ENCODE measurements around the gene POFUT1. TPM values are rescaled to one million over a fixed set of nuclear protein-coding genes. Genes with fewer than 3 reads are reported as not detected.

POFUT1 gene
- polyA plus RNA-seq, 3 donors: 10.9 to 22.8 (median 11.8) TPM

DNA sequence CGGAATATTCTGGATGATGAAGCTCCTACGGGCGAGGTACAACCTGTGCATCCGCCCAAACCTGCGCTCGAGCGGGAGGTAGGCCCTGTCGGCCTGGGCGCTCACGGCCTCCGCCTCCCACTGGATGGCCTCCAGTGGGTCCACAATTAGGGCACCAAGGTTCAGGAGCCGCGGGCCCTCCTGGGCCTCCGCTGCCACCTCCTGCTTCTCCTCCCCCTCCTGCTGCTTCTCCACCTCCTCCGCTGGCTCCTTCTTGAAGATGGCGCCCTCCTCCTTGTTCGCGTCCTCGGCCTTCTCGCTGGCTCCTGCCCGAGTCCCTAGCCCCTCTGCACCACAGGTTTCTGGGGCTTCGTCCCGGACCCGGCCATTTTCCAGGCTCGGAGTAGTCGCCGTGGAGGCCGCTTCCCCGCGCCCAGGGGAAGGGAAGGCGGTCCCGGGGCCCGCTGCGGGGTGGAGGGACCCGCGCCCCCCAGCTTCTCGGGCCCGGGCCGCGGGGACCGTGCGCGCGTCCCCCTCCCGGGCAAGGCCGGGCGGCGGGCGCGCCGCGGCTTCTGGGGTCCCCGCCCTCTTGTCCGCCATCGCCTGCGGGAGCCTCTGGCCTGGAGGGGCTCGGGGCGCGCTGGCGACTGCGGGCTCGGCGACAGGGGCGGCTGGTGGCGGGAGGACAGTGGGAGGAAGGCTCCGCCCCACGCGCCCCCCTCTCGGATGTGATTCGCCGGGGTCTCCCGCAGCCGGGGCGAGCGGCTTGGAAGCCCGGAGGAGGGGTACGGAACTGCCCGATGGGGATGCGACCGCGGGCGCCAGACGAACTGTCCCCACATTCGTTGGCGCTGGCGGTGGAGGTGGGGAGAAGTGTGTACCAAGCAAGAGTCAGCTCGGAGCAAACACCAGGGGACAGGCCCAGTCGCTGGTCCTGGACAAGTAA is 17.7 kb upstream of the POFUT1 start:
- intact Hi-C loops (cut with micrococcal nuclease): no loop called here
- H3K36me3 Mint-ChIP-seq: peaks cover 33 to 35% of the 10 kb centered on the region in 2 donors
- peaks cover 4 to 6% (median 6%) of the 10 kb centered on the region in 3 donors for H3K27me3 Mint-ChIP-seq (ENCODE audit: low read depth in 3 of 3)
- H2AFZ ChIP-seq (ENCODE audit: insufficient read depth, low read depth, low read length, poor library complexity, severe bottlenecking): peak overlapping the region; percentile 78
- no peaks in the 10 kb centered on the region for H3K27me3 ChIP-seq (ENCODE audit: control insufficient read depth in 2 of 2, insufficient read depth in 2 of 2, low read length in 2 of 2)
- TF ChIP-seq, protein P1, sequence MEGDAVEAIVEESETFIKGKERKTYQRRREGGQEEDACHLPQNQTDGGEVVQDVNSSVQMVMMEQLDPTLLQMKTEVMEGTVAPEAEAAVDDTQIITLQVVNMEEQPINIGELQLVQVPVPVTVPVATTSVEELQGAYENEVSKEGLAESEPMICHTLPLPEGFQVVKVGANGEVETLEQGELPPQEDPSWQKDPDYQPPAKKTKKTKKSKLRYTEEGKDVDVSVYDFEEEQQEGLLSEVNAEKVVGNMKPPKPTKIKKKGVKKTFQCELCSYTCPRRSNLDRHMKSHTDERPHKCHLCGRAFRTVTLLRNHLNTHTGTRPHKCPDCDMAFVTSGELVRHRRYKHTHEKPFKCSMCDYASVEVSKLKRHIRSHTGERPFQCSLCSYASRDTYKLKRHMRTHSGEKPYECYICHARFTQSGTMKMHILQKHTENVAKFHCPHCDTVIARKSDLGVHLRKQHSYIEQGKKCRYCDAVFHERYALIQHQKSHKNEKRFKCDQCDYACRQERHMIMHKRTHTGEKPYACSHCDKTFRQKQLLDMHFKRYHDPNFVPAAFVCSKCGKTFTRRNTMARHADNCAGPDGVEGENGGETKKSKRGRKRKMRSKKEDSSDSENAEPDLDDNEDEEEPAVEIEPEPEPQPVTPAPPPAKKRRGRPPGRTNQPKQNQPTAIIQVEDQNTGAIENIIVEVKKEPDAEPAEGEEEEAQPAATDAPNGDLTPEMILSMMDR (IDR thresholded peaks at IDR 0.05): no peak
- peak overlapping the region; percentile 75 for H3K9ac ChIP-seq (ENCODE audit: insufficient read depth, low read length, poor library complexity, severe bottlenecking)
- peaks cover 22 to 26% of the 10 kb centered on the region in 2 donors for H3K36me3 ChIP-seq (replicated peaks in 1 of 2; ENCODE audit: control insufficient read depth in 1 of 2, insufficient read depth in 2 of 2, low read length in 2 of 2)
- peak overlapping the region; percentile 89 for H3K4me2 ChIP-seq (replicated peaks; ENCODE audit: extremely low read depth, low read length, poor library complexity, severe bottlenecking)
- peaks cover 16 to 21% of the 10 kb centered on the region in 2 donors for H3K4me1 ChIP-seq (ENCODE audit: control insufficient read depth in 1 of 2, insufficient read depth in 2 of 2, low read length in 2 of 2)
- H3K79me2 ChIP-seq (ENCODE audit: insufficient read depth, low read length): peaks cover 13% of the 10 kb centered on the region
- peak overlapping the region; percentile 16 to 20 for H3K27ac ChIP-seq (ENCODE audit: low read depth in 1 of 2, low read length in 2 of 2)
- no peaks in the 10 kb centered on the region for H3K9me3 ChIP-seq (replicated peaks in 1 of 2; ENCODE audit: control insufficient read depth in 1 of 2, insufficient read depth in 1 of 2, low read length in 2 of 2)
- peak overlapping the region in 6 of 7 donors; percentile 24 to 66 (median 46) for H3K27ac Mint-ChIP-seq
- 7% methylated on average over 76 of the region's 88 CpGs for WGBS (ENCODE audit: insufficient coverage)
- H3K4me1 Mint-ChIP-seq: peaks cover 30% of the 10 kb centered on the region
- peaks cover 41% of the 10 kb centered on the region for H4K20me1 ChIP-seq (ENCODE audit: insufficient read depth, low read length)
- H3K4me3 ChIP-seq (replicated peaks in 1 of 3; ENCODE audit: low read depth in 2 of 3, low read length in 3 of 3): peak overlapping the region; percentile 46 to 78 (median 56)
- H3K9me3 Mint-ChIP-seq: peaks cover 0 to 3% (median 0%) of the 10 kb centered on the region in 7 donors
- DNase-seq: peak; percentile 15 to 32 (median 28)
- peak overlapping the region; percentile 82 to 91 for H3K4me3 Mint-ChIP-seq

DNA sequence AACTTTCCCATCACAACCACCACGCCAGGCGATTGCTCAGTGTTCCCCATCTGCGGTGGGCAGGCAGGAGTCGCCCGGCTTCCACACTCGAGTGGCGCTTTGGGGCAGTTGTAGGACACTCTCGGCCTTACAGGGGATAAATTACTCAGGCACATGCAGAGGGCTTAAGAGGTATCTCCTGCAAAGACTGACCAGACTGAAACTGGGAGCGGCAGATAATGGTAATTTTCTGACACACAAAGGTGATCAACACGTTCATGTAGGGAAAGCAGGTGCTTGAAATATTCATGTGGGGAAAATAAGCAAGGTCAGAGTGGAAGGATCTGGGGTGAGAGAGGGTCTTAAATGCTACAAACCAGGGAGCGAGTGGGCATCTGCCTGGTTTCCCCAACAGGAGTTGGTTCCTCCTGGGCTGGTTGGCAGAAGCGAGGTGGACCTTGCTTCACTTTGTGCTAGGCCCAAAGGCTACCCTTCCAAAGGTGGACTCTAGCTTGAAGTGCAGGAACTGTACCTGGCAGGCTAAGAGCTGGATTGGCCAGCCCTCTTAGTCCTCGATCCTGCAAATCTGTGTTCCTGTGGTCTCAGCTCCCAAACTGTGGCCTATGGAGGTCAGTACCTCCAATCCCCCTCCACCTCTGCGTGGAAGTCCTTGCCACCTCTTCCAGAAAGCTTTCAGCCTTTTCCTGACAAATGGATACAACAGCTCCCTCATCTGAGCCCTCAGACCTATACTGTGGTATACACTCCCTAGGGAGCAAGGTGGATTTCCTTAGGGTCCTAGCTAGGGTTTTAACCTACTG is 16.9 kb upstream of the POFUT1 start:
- peaks cover 0 to 3% (median 0%) of the 10 kb centered on the region in 7 donors for H3K9me3 Mint-ChIP-seq
- intact Hi-C loops (cut with micrococcal nuclease): no loop called here

More for the DNA sequence above, 16.9 kb upstream of the POFUT1 start:
- H2AFZ ChIP-seq (ENCODE audit: insufficient read depth, low read depth, low read length, poor library complexity, severe bottlenecking): peak overlapping the region; percentile 78
- peaks cover 21% of the 10 kb centered on the region for H3K79me2 ChIP-seq (ENCODE audit: insufficient read depth, low read length)
- H3K4me1 ChIP-seq (ENCODE audit: control insufficient read depth in 1 of 2, insufficient read depth in 2 of 2, low read length in 2 of 2): peaks cover 16 to 21% of the 10 kb centered on the region in 2 donors
- no peak for DNase-seq
- Mint-ChIP-seq H3K36me3 (peaks cover 42 to 44% of the 10 kb centered on the region in 2 donors), H3K27ac (peak overlapping the region in 5 of 7 donors; percentile 24 to 65 (median 50)), H3K4me3 (peak overlapping the region; percentile 82 to 88), H3K4me1 (peaks cover 30% of the 10 kb centered on the region), H3K27me3 (ENCODE audit: low read depth in 3 of 3) (peaks cover 2 to 6% (median 6%) of the 10 kb centered on the region in 3 donors)
- 28% methylated on average over 12 of the region's 14 CpGs for WGBS (ENCODE audit: insufficient coverage)
- peaks cover 31 to 35% of the 10 kb centered on the region in 2 donors for H3K36me3 ChIP-seq (replicated peaks in 1 of 2; ENCODE audit: control insufficient read depth in 1 of 2, insufficient read depth in 2 of 2, low read length in 2 of 2)
- peaks cover 49% of the 10 kb centered on the region for H4K20me1 ChIP-seq (ENCODE audit: insufficient read depth, low read length)
- H3K27me3 ChIP-seq (ENCODE audit: control insufficient read depth in 2 of 2, insufficient read depth in 2 of 2, low read length in 2 of 2): no peaks in the 10 kb centered on the region
- peak overlapping the region; percentile 16 to 20 for H3K27ac ChIP-seq (ENCODE audit: low read depth in 1 of 2, low read length in 2 of 2)
- TF ChIP-seq, protein P1 (IDR thresholded peaks at IDR 0.05): no peak
- peak overlapping the region; percentile 89 for H3K4me2 ChIP-seq (replicated peaks; ENCODE audit: extremely low read depth, low read length, poor library complexity, severe bottlenecking)
- no peaks in the 10 kb centered on the region for H3K9me3 ChIP-seq (replicated peaks in 1 of 2; ENCODE audit: control insufficient read depth in 1 of 2, insufficient read depth in 1 of 2, low read length in 2 of 2)
- H3K4me3 ChIP-seq (replicated peaks in 1 of 3; ENCODE audit: low read depth in 2 of 3, low read length in 3 of 3): peak overlapping the region; percentile 46 to 78 (median 49)
- peak overlapping the region; percentile 75 for H3K9ac ChIP-seq (ENCODE audit: insufficient read depth, low read length, poor library complexity, severe bottlenecking)

Measured in CD14-positive monocyte (primary cell).